ENCODE results near the gene NUP188.
"Not testable (repeated sequence)": the region's sequence is repeated elsewhere in the genome, so short reads cannot be mapped to it uniquely, and the experiment has no call there.

Gene NUP188

DNA sequence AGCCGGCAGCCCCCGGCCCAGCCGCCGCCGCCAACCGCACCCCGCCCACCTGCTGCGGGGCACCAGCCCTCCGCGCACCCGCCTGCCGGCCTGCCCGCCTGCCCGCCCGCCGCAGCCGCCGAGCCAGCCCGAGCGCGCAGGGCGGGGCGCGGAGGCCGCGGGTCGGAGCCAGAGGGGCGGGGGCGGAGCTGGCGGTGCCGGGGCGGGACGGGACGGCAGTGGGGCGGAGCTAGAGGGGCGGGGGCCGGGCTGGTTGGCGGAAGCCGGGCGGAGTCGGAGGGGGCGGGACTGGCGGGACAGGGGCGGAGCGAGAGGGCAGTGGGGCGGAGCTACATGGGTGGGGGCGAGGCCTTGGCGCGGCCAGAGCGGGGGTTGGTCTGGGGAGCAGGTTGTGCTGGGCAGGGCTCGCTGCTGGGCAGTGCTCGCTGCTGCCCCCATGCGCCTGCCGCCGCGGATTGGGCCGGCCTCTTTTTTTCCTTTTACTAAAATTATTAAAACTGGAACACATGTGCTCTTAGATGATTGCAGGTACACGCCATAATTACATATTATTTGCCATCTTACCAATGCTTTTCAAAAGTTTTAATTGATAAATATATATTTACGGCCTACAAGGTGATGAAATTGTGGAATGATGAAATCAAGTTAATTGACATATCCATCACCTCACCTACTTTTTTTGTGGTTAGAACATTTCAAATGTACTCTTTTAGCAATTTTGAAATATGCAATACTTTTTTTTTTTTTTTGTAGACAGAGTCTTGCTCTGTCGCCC is 80.9 kb downstream of the NUP188 start, which contains the start of gene SH3GLB2:
Gene SH3GLB2 (minus strand): TSS at position 140 of the 775 bp plus-strand sequence. CDS start 177 bp downstream, outside the sequence.
- no peaks in the 10 kb centered on the region for H3K9me3 Mint-ChIP-seq
- intact Hi-C loops (cut with micrococcal nuclease), result loop anchor here (1.0 kb wide), 1 partner anchor 8 kb away; the partner anchor contains the start of gene MIGA2
- no peaks in the 10 kb centered on the region for H3K27me3 Mint-ChIP-seq
- H3K4me1 Mint-ChIP-seq (ENCODE audit: low read depth), result peaks cover 43% of the 10 kb centered on the region
- H3K27ac Mint-ChIP-seq, result peak within 1 kb of the TSS; percentile 17
- peak within 1 kb of the TSS; percentile 76 for H3K4me3 Mint-ChIP-seq
- H3K36me3 Mint-ChIP-seq (ENCODE audit: low read depth), result no peaks in the 10 kb centered on the region

DNA sequence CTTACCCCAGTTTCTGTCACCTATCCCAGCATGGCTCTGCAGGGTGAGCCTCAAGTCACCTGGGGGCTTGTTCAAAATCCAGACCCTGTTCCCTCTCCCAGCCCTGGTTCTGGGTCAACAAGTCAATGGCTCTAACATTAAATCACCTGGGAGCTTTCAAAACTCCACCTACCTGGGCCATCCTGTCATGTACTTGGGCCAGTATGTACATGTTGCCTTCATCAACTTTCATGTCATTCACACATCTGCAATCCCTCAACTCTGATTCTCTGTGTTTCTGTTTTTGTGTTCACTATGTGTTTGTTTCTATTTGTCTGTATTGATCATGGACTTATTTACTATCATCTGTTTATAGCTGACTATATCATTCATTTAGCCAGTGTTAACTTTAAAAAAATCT is 82.7 kb downstream of the NUP188 start:
- Mint-ChIP-seq H3K4me1 (ENCODE audit: low read depth) (peaks cover 36% of the 10 kb centered on the region), H3K36me3 (ENCODE audit: low read depth) (no peaks in the 10 kb centered on the region), H3K4me3 (no peak overlapping the region), H3K27me3 (no peaks in the 10 kb centered on the region), H3K9me3 (no peaks in the 10 kb centered on the region), H3K27ac (no peak overlapping the region)
- intact Hi-C loops (cut with micrococcal nuclease), result no loop called here

DNA sequence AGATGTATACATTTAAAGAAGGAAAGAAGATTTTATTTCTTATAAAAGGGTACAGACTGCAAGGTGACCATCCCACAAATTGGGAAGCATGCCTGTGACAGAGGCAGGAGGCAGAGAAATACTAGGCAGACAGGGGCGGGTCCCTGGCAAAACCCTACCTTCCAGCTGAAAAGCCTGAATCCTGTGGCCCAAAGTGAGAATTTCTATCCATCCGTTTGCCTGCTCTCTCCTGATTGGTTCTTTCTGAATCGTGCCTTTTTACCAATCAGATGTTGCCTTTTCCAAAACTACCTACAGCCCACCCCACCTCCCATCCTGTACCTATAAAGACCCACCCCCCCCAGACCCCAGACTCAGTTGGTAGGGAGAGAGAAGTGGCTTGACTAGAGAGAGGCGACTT is 84.0 kb downstream of the NUP188 start:
- Mint-ChIP-seq H3K27ac (no peak overlapping the region), H3K9me3 (no peaks in the 10 kb centered on the region), H3K4me3 (no peak overlapping the region), H3K27me3 (no peaks in the 10 kb centered on the region), H3K36me3 (ENCODE audit: low read depth) (peaks cover 3% of the 10 kb centered on the region), H3K4me1 (ENCODE audit: low read depth) (peaks cover 23% of the 10 kb centered on the region)
- intact Hi-C loops (cut with micrococcal nuclease), result no loop called here

DNA sequence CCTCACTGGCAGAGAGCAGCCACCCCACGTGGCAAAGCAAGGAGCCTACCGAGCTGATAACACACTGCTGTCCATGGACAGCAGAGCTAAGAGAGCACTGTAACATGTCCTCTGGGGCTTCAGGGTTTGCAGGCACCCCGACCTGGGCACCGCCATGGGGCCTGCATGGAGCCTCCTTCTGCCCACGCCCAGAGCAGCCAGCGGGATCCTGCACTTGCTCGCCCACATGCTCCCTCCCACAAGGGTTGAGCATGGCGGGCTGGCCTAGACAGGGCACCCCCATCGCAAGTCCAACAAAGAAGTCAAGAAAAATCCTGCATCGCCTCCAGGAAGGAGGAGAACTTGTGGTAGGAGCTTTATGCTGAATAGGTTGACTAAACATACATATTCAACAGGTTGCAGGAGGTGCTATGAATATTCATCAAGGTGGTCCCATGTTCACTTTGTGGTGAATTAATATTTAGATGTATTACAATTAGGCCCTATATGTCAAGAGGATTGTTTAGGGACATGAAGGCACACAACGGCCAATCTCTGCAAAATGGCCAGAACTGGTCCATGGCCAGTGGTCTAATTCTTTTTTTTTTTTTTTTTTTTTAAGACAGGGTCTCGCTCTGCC is 85.2 kb downstream of the NUP188 start:
- Mint-ChIP-seq H3K4me1 (ENCODE audit: low read depth) (peaks cover 23% of the 10 kb centered on the region), H3K27me3 (no peaks in the 10 kb centered on the region), H3K9me3 (no peaks in the 10 kb centered on the region), H3K4me3 (no peak overlapping the region), H3K27ac (no peak overlapping the region), H3K36me3 (ENCODE audit: low read depth) (peaks cover 11% of the 10 kb centered on the region)
- intact Hi-C loops (cut with micrococcal nuclease), result no loop called here

DNA sequence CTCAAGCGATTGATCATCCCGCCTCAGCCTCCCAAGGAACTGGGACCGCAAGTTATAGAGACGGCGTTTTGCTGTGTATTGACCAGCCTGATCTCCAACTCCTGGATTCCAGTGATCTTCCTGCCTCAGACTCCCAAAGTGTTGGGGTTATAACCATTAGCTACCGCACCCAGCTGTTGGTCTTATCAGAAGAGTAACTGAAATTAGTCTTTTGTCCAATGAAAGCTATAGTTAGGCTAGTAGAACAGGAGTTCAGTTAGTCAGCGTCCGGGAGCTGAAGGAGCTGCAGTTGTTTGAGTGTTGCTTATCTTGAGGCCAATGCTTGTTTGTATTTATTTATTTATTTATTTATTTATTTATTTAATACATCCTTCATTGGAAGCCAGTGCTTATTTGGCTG is 85.7 kb downstream of the NUP188 start:
- Mint-ChIP-seq H3K36me3 (ENCODE audit: low read depth) (peaks cover 11% of the 10 kb centered on the region), H3K9me3 (no peaks in the 10 kb centered on the region), H3K27ac (no peak overlapping the region), H3K4me3 (no peak overlapping the region), H3K27me3 (no peaks in the 10 kb centered on the region), H3K4me1 (ENCODE audit: low read depth) (peaks cover 29% of the 10 kb centered on the region)
- intact Hi-C loops (cut with micrococcal nuclease), result no loop called here

DNA sequence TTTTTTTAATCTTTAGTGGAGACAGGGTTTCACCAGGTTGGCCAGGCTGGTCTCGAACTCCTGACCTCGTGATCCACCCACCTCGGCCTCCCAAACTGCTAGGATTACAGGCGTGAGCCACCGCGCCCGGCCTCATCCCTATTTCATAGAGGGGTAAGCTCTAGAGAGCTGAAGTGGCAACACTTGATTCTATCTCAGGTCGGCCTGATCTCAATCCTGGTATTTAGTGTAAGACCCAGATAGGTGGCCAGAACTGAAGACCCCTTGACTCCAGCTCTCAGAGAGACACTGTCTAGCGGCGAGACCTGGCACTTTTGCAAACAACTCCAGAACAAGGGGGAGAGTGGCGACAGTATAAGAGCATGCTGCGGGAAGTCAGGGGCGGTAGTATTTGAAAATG is 88.3 kb downstream of the NUP188 start:
- Mint-ChIP-seq H3K27ac (peak overlapping the region; percentile 90), H3K4me3 (peak overlapping the region; percentile 94), H3K36me3 (ENCODE audit: low read depth) (peaks cover 28% of the 10 kb centered on the region), H3K4me1 (ENCODE audit: low read depth) (peaks cover 30% of the 10 kb centered on the region)
- not testable (repeated sequence) for H3K27me3 Mint-ChIP-seq, H3K9me3 Mint-ChIP-seq
- intact Hi-C loops (cut with micrococcal nuclease), result loop anchor here (1.0 kb wide), 1 partner anchor 8 kb away; the partner anchor contains the start of gene SH3GLB2

DNA sequence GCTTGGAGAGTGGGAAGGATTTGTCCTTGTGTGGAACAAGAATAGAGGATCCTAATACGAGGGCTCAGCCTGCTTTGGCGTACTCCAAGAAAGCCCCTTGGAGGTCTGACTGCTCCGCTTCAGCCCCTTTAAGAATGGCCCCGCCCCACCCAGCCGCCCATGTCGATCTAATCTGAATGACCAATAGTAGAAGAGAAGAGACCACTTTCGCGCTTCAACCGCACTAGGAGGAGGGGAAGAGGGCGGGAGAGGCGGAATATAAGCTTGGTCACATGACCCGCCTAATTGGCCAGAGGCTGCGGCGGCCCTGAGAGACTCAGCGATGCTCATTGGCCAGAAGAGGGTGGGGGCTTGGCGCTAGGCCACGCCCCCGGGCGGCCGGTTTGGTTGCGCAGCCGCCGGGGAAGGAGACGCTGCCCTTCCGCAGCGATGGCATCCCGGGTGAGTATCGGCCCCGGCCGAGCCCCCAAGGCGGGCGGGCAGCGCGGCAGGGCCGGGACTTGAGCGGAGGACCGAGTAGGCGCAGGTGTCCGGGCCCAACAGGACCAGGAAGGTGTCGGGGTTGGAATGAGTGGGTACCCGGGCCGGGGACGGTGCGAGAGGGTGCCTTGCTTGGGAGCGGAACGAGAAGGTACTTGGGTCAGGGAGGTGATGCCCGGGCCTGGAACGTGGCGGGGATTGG is 88.9 kb downstream of the NUP188 start, which contains the start of gene MIGA2:
Gene MIGA2 (plus strand): TSS at position 386 of the 682 bp plus-strand sequence. CDS start 3,969 bp downstream, outside the sequence.
- H3K27me3 Mint-ChIP-seq, result no peaks in the 10 kb centered on the region
- peak within 1 kb of the TSS; percentile 94 for H3K4me3 Mint-ChIP-seq
- H3K36me3 Mint-ChIP-seq (ENCODE audit: low read depth), result peaks cover 34% of the 10 kb centered on the region
- no peaks in the 10 kb centered on the region for H3K9me3 Mint-ChIP-seq
- H3K27ac Mint-ChIP-seq, result peak within 1 kb of the TSS; percentile 90
- H3K4me1 Mint-ChIP-seq (ENCODE audit: low read depth), result peaks cover 30% of the 10 kb centered on the region
- intact Hi-C loops (cut with micrococcal nuclease), result loop anchor here (1.0 kb wide), 1 partner anchor 8 kb away; the partner anchor contains the start of gene SH3GLB2

DNA sequence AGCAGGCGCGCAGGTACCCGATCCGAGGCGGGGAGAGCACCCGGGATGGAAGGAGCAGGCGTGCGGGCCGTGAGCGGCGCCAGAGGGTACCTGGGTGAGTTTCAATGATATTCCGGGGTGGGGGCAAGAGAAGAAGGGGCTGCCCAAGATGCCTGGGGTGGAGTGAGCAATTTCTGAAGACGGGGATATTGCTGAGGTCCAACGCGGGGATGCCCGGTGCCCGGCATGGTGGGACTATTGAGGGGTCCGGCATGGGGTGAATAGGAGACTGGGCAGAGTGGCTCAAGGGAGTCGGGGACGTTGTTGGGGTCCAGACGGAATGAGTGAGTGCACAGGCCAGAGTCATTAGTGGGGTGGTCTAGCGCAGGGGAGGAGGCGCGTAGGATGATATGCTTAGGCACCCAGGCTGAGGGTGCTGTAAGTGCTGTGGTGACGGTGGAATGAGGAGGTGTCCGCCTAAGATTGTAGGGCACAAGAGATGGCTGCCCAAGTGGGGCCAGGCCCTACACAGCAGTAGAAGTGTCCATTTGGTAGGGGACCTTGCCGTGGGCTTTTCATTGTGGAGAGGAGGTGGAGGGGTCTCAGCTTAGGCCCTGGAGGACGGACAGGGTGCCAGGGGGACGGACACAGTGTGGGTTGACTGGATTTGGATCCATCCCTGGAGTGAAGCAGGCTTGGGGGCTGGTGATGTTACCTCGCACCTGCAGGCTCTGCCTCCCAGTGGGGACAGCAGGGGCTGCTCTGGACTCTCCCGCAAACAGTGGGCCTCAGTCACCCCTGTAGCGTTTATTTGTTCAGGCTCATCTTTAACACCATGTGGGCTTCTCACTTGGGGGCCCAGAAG is 89.6 kb downstream of the NUP188 start:
- H3K36me3 Mint-ChIP-seq (ENCODE audit: low read depth), result peaks cover 41% of the 10 kb centered on the region
- H3K4me3 Mint-ChIP-seq, result peak overlapping the region; percentile 94
- no peaks in the 10 kb centered on the region for H3K9me3 Mint-ChIP-seq
- H3K27me3 Mint-ChIP-seq, result no peaks in the 10 kb centered on the region
- peaks cover 30% of the 10 kb centered on the region for H3K4me1 Mint-ChIP-seq (ENCODE audit: low read depth)
- H3K27ac Mint-ChIP-seq, result peak overlapping the region; percentile 90
- intact Hi-C loops (cut with micrococcal nuclease), result loop anchor here (1.0 kb wide), 1 partner anchor 9 kb away; the partner anchor contains the start of gene SH3GLB2

DNA sequence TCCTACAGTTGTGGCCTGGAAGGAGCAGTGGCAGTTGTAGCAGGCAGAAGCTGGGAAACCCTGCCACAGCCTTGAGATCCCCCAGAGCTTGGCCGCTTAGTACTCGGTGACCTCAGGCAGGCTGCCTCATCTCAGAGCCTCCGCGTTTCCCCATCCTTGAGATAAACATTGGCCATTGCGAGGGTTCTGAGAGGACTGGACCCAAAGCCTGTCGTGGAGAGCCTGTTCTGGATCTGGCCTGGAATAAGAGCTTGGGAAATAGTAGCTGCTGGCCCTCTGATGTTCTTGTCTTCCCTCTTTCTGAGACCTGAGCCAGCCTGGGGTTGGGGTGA is 90.2 kb downstream of the NUP188 start:
- peaks cover 26% of the 10 kb centered on the region for H3K4me1 Mint-ChIP-seq (ENCODE audit: low read depth)
- H3K4me3 Mint-ChIP-seq, result peak overlapping the region; percentile 94
- no peaks in the 10 kb centered on the region for H3K27me3 Mint-ChIP-seq
- no peak overlapping the region for H3K27ac Mint-ChIP-seq
- H3K9me3 Mint-ChIP-seq, result no peaks in the 10 kb centered on the region
- intact Hi-C loops (cut with micrococcal nuclease), result no loop called here
- peaks cover 47% of the 10 kb centered on the region for H3K36me3 Mint-ChIP-seq (ENCODE audit: low read depth)

DNA sequence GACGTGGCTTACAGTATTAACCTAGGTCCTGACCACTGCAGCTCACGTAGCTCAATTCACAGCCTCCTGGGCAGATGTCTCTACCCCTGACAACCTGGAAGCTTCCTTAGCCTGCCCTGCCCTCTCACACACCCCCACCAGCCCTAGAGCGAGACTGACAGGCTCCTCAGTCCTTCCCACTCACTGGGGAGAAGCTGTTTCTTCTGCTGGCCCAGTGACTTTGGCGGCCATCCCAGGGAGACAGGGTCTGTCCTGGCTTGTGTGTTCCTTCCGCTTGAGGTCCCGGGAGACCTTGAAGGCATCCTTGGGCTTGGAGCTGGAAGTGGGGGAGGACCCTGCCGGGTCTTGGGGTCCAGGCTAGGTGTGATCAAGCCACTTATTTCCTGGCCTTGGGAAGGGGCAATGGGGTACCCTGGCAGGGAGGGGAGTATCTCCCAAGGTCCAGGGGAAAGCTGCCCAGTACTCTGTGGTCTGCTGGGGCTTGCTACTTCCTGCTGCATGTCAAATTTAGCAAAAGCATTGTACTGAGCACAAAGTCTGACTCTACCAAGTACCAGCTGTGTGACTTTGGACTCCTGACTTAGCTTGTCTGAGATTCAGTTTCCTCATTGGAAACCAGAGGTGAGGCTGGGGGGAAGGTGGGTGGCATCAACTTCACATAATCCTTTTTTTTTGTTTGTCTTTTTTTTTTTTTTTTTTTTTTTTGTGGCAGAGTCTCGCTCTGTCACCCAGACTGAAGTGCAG is 90.8 kb downstream of the NUP188 start:
- intact Hi-C loops (cut with micrococcal nuclease), result no loop called here

DNA sequence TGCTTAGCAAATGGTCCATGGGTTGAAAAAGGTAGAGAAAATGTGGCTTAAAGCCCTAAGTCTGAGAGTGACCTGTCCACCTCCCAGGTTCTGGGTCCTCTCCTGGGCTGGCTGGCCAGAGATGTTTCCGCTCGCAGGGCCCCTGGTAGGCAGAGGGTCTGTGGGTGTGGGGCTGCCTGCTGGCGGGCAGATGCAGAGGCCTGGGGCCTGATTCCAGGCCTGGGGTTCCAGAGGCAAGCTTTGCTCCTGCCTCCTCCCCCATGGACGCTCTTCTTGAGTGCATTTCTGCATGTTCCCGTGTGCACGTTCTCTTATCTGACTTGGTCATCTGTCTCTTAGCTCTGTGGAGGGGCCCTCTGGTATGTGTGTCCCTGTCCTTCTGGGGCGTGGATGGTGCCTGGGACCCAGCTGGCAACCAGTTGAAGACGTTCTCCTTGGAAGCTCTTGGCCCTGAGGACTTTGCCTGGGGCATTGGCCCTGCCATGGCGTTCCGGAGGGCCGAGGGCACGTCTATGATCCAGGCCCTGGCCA is 92.7 kb downstream of the NUP188 start:
- intact Hi-C loops (cut with micrococcal nuclease), result no loop called here
- Mint-ChIP-seq H3K36me3 (ENCODE audit: low read depth) (peaks cover 71% of the 10 kb centered on the region), H3K4me1 (ENCODE audit: low read depth) (peaks cover 26% of the 10 kb centered on the region), H3K4me3 (no peak overlapping the region), H3K27me3 (no peaks in the 10 kb centered on the region), H3K27ac (no peak overlapping the region), H3K9me3 (no peaks in the 10 kb centered on the region)

More for the DNA sequence above, 90.8 kb downstream of the NUP188 start:
- Mint-ChIP-seq H3K4me3 (no peak overlapping the region), H3K9me3 (no peaks in the 10 kb centered on the region), H3K36me3 (ENCODE audit: low read depth) (peaks cover 53% of the 10 kb centered on the region), H3K27ac (no peak overlapping the region), H3K4me1 (ENCODE audit: low read depth) (peaks cover 26% of the 10 kb centered on the region), H3K27me3 (no peaks in the 10 kb centered on the region)

DNA sequence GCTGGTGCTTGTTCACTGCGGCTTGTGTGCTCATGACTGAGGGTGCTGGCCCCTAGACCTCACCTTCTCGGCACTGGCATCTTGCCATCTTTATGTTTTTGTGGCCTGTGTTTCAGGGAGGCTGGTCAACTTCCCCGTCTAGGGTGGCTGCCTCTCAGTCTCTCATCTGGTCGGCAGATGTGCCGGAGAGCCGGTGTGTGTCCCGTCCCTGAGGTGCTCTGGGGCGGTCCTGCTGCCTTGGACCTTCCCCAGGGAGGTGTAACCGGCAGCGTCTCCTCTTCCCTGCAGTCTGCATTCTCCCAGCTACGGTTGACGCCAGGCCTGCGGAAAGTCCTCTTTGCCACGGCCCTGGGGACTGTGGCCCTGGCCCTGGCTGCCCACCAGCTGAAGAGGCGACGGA is 94.5 kb downstream of the NUP188 start:
- peaks cover 21% of the 10 kb centered on the region for H3K4me1 Mint-ChIP-seq (ENCODE audit: low read depth)
- no peaks in the 10 kb centered on the region for H3K27me3 Mint-ChIP-seq
- H3K9me3 Mint-ChIP-seq, result no peaks in the 10 kb centered on the region
- intact Hi-C loops (cut with micrococcal nuclease), result no loop called here
- no peak overlapping the region for H3K27ac Mint-ChIP-seq
- H3K4me3 Mint-ChIP-seq, result no peak overlapping the region
- H3K36me3 Mint-ChIP-seq (ENCODE audit: low read depth), result peaks cover 75% of the 10 kb centered on the region
